NCI-H1930 (cell line): ENCODE measurements around the gene MXD1.
"Not testable (repeated sequence)": the region's sequence is repeated elsewhere in the genome, so short reads cannot be mapped to it uniquely, and the experiment has no call there.

ENCODE experiments used
- DNase-seq, 2 experiments: peaks; one replicate each; lab custom pipeline; 2025; lab: John Stamatoyannopoulos, UW

The MXD1 gene, protein sequence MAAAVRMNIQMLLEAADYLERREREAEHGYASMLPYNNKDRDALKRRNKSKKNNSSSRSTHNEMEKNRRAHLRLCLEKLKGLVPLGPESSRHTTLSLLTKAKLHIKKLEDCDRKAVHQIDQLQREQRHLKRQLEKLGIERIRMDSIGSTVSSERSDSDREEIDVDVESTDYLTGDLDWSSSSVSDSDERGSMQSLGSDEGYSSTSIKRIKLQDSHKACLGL

DNA sequence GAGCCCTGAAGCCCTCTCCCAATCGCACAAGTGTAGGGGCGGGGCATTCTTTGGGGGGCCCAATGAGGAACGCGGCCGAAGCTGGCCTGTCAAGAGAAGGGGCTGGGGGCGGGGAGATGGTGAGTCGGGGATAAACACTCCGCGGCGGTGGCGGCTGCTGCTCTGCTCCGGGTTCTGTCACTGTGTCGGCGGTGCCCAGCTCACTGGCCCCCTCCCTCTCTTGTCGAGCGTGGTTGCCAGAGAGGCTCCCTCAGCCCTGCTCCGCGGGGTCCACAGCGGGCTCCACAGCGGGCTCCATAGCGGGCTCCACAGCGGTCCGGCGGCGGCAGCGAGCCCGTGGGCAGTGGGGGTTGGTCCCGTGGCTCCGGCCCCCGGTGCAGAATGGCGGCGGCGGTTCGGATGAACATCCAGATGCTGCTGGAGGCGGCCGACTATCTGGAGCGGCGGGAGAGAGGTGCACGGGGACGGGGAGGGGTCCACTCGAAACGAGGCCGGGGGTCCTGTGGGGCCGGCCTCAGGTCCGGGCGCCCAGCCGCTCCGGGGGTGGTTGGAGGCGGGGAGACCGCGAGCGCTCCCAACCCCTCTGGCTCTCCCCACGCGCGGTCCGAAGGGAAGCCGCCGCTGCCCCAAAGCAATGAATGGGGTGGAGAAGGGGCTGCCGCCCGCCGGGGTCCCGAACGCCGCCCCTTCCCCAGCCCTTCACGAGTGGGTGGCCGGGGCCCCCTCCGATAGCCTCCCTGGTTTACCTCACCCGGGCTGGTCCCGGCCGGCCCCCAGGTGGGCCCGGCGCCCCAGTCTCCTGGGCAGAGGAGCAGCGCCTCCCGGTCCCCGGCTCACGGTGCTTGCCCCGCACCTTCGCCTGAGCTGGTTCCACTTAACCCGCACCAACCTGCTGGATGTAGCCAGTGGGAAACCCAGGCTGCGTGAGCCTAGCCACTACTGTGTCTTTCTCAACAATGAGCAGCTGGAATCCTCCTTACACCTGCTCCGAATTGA is at the start of gene MXD1:
MXD1 (plus strand) TSS at position 160 of the 996 bp plus-strand sequence; CDS start at position 382, 222 bp downstream.
- no peak for DNase-seq

GRCh38 chr2:69888451-69888850 is 26.5 kb upstream of the MXD1 start:
- no peak for DNase-seq

DNA sequence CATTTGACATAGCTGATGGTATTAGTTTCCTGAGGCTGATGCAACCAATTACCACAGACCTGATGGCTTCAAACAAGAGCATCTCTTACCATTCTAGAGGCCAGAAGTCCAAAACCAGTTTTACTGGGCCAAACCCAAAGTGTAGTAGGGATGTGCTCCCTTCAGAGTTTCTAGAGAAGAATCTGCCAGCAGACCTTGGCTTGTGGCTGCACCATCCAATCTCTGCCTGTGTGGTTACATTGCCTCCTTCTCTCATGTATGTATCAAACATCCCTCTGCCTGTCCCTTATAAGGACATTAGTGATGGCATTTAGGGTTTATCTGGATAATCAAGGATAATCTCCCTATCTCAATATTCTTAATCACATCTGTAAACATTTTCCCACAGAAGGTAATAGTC is 25.6 kb upstream of the MXD1 start:
- DNase-seq = no peak

GRCh38 chr2:69890881-69891280 is 24.0 kb upstream of the MXD1 start:
- DNase-seq = no peak

- DNase-seq = not testable (repeated sequence)
These were observed 22.0 kb upstream of the MXD1 start for GRCh38 chr2:69892838-69893424.

DNA sequence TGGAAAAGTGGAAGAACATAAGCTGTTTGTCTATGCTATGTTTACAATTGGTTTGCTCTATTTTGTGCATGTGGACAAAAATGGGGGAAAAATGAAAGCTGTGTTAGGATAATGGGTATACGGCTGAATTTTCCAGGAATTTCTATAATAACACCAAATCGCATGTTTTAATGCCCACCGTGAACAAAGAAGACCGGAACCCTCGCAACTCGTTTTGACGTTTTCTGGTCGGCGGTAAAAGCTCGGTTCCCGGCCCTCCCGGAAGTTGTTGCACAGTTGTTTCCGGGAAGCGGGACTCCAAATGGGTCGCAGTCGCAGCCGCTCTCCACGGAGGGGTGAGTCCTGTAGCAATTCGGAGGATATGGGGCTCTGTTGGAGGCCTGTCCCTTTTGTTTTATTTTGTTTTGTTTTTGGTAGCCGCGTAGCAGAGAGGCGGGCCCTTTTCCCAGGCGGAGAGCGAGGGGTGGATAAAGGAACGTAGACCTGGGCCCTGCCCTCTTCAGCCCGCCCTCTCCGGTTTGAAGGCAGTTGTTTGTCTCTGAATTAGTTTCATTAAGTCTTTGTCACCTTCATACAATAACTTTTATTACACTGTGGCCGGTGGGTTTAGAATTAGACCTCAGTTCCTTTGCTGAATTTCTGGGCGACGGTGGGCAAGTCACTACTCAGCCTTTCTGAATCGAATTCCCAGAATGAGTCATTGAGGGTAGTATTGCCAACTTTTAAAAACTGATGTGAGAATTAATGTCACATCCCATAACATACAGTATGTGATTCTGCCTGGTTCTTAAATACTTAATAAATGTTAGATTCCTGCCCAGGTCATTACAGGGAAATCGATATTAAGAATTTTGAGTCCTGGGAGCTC is 21.0 kb upstream of the MXD1 start, which contains the start of gene SNRNP27:
SNRNP27 (plus strand) TSS at position 273 of the 868 bp plus-strand sequence; CDS start at position 302, 29 bp downstream.
- peak; percentile 60 to 81 for DNase-seq

DNA sequence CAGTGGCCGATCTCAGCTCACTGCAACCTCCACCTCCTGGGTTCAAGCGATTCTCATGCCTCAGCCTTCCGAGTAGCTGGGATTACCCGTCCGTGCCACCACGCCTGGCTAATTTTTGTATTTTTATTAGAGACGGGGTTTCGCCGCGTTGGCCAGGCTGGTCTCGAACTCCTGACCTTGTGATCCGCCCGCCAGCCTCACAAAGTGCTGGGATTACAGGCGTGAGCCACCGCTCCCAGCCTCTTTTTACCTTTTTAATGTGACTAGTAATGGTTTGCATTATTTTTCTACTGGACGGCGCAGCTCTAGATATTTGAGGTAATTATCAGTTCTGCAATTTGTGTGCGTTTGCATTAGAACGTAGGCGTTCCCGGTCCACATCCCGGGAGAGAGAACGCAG is 20.2 kb upstream of the MXD1 start:
- DNase-seq = not testable (repeated sequence)

GRCh38 chr2:69902213-69902922 is 12.5 kb upstream of the MXD1 start:
- DNase-seq = no peak

GRCh38 chr2:69907216-69907615 is 7.7 kb upstream of the MXD1 start:
- no peak for DNase-seq

DNA sequence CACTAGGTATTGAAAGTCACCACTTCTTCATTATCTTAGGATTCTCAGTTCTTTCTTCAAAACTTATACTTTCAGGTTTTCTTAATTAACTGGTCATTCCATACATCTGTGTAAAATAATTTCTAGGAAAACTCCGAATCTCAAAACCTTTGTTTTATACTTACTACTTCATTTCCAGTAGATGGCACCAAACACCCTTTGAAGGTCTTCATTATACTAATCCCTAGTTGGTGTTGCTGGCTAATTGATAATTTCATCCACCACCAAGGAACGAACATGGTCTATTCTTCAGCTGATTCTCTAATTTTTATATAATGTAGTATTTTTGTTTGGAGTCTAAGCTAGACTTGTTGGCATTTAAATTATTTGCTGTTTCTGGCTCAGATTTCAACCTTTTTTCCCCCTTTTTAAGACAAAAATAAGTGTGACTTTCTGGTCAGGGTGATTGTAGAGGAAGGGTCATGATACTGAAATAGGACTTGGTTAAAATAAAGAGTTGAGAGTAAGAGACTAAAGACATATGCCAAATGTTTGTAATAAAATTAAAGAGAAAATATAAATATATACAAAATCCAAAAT is 2.8 kb upstream of the MXD1 start:
- DNase-seq = peak; percentile 6 to 44

DNA sequence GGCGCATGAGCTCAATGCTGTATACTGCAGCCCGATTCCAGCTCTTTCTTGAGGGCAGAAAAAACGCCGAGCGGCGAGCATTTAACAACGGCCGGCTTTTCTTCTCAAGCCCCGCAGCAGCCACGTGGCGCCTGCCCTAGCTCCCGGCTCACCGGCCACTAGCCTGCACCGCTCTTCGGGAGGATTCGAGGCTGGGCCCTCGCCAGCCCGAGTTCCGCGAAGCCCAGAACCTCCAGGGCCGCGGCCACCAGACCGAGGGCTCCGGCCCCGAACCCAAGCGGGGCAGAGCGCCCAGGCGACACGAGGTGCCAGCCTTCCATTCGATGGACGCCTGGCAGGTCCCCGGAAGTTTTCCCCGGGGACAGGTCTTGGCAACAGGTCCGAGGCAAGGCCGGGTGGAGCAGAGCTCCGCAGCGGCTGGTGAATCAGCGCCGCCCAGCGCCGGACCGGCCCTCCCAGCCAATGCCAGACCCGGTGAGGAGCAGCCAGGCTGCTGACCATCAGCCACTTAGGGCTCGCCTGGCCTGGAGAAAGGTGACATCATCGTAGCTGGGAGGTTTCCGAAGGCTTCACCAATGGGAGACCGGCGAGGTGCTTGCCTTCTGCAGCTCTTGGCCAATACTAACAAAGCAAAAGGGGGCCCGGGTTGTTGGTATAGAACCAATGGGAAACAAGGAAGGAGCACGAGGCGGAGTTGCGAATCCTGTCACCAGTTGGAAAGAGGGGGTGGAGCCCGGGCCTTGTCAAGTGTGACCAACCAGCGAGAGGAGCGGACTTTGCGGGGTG is 552 bp upstream of the MXD1 start:
- peak; percentile 99 to 100 for DNase-seq

DNA sequence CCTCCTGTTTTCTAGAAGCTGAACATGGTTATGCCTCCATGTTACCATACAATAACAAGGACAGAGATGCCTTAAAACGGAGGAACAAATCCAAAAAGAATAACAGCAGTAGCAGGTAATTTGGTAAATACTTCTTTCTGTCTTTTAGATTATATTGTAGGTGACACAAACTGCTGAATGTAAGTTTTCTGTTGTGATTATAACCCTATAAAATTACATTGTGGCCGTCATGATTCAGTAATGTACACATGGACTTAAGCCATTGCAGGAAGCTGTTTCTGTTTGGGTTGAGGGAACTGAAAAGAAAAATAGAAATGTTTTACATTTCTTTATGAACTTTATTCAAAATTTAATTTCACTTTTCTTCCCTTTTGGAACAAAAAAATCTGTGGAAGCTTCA is 1.2 kb downstream of the MXD1 start:
- no peak for DNase-seq

DNA sequence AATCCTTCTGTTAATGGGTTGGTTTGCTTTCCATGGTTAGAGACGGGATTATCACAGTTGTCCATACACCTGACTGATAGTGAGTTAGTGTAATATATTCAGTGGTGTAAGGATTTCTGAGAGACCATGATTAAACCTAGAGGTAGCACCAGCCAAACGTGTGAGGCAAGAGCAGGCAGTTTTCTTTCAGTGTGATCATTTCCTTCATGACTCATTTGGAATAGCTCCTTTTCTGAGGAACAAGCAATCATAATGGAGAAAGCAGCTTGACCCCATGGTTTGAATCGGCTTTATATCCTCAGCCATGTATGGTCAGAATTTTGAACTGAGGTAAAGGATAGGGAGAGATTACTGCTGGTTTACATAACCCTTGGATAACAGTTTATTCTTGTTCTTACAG is 2.9 kb downstream of the MXD1 start:
- no peak for DNase-seq

- no peak for DNase-seq
These were observed 3.5 kb downstream of the MXD1 start for GRCh38 chr2:69918401-69918800.

DNA sequence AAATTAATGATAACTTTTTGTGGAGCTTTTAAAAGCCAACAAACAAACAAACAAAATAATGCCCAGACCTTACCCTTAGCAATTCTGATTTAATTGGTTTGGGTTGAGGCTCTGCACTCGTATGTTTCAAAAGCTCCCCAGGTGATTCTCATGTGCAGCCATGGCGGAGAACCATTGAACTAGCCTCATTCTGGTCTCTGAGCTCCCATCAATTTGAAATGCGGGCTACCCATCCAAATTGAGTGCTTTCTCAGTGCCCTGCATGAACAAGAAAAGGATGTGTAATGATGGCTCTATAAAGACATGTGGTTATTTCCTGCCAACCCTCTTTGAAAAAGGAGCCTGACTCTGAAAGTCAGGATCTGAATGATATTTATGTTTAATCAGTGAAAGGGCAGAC is 8.2 kb downstream of the MXD1 start:
- no peak for DNase-seq

DNA sequence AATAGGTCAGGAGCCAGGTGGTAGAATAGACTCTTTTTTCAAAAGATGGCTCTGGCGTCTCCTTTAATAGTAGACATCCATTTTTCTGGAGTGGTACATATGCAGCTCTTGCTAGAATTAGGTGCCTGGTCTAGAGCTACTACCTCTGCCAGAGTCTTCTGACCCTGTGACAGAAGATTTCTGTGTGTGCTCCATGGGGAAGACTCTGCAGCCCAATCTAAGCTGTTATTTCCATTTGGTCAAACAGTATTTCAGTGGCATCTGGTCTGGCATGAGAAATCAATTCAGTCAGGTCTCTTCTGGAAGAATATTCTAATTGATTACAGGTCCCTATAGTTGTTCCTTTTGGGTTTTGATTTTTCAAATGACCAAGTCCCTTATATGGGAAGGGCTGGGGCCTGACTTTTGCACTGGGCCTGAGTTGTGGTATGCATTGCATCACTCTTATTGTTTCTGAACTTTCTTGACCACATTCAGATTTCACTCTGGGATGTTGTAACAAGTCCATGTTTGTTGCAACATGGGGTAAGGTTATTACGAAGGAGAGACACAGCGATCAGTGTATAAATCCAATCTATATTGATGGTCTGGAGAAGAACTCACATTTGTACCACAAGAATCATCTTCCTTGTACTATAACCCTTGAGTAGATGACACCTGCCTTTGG is 12.1 kb downstream of the MXD1 start:
- no peak for DNase-seq

DNA sequence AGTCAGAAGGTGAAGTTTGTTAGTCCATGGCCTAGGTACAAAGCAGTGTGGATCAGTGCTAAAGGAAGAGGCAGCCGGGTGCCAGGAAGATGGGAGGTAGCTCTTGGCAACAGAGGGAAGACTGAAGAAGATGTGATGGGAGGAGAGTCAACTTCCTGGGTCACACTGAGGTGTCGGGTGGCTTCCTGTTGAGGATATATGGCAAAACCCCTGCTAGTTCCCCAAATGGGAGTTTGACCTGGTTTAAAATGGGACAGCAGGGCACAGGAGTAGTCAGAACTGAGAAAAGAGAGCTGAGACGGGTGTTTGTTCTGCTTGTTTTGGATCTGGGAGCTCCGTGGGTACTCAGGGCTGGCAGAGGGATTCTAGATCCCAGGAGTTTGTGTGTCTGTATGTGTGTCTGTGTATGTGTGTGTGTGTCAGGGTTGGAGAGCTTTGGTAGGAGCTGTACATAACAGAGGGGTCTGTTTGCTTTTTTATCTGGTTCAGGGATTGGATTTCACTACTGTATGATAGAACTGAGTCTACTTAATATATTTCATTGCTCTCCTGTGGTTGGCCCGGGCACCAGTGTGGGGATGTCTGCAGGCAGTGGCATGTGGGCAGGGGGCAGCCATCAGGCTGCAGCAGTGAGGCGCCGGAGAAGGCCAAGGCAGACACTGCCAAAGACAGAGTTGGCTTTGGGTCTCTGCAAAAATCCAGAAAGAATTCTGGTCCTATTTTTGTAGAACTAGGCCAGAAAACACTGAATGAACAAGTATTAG is 17.1 kb downstream of the MXD1 start:
- DNase-seq = no peak

GRCh38 chr2:69932596-69932922 is 17.6 kb downstream of the MXD1 start:
- DNase-seq = no peak
